Endothelial cell of umbilical vein (primary cell): Measurements from ENCODE around the gene LMNB1. TPM values are rescaled to one million over a fixed set of nuclear protein-coding genes. Genes with fewer than 3 reads are reported as not detected.
A peak's percentile ranks its signal among the peaks of the same experiment; 100 is the strongest.

ENCODE experiments used
- BruUV-seq: library from RNA; stranded (reverse); fragments of 400-500 nt; replicated peaks from 2 replicates; lab custom pipeline; 2021; lab: Mats Ljungman, UMichigan
- CTCF ChIA-PET: fragments of 300-600, 350-600 bp; sonication (Branson Sonifier 250); formaldehyde crosslinking; loops from one replicate; lab custom pipeline; 2021; ENCODE audit warnings: antibody characterized with exemption, inconsistent platforms; lab: Charles Lee
- POLR2A ChIA-PET: fragments of 300-600, 350-600 bp; sonication (Branson Sonifier 250); formaldehyde crosslinking; loops from one replicate; lab custom pipeline; 2021; ENCODE audit warnings: antibody characterized with exemption, inconsistent platforms; lab: Charles Lee
- DNase-seq: peaks from one replicate; pipeline ENCODE4 v3.0.0-alpha.2; 2011; ENCODE audit warnings: low read depth, low spot score
- FAIRE-seq: peaks from 2 replicates; lab custom pipeline; 2011; peaks lifted over from hg19 to GRCh38; lab: Jason Lieb, UNC
- H2AFZ ChIP-seq: 2 replicates; pipeline ENCODE4 v1.6.0; 2012; ENCODE audit warnings: low read depth, low read length, control low read depth, inconsistent platforms
- H3K27ac ChIP-seq: 2 replicates; pipeline ENCODE4 v1.5.1; 2011; ENCODE audit warnings: low read depth, mild to moderate bottlenecking, control low read depth, low read length, moderate library complexity; ENCODE audit not compliant: insufficient read depth
- H3K27me3 ChIP-seq, 2 experiments: 2 replicates each; pipeline versions ENCODE4 v1.6.0 to v1.6.1; 2011; ENCODE audit warnings: low read length in 2 of 2, mixed read lengths in 1 of 2; ENCODE audit not compliant: control insufficient read depth in 2 of 2, insufficient read depth in 2 of 2
- H3K36me3 ChIP-seq, 2 experiments: 2 replicates in 1 of 2; 3 replicates in 1 of 2; pipeline ENCODE4 v1.5.1; 2011; ENCODE audit warnings: low read length in 2 of 2, mild to moderate bottlenecking in 1 of 2, moderate library complexity in 1 of 2; ENCODE audit not compliant: control insufficient read depth in 2 of 2, insufficient read depth in 2 of 2; ENCODE audit errors: extremely low read depth in 1 of 2
- H3K4me1 ChIP-seq: 3 replicates; pipeline ENCODE4 v1.5.1; 2011; ENCODE audit warnings: mild to moderate bottlenecking, low read length; ENCODE audit not compliant: control insufficient read depth, insufficient read depth; ENCODE audit errors: extremely low read depth
- H3K4me2 ChIP-seq: 2 replicates; pipeline ENCODE4 v1.6.1; 2011; ENCODE audit warnings: low read length, control low read depth, mixed read lengths; ENCODE audit not compliant: insufficient read depth
- H3K4me3 ChIP-seq, 3 experiments: fragments of 200-600 bp in 1 of 3; sonication (generic), shearing (Covaris generic) in 1 of 3; replicated peaks in 1 of 3; 2 replicates each; pipeline ENCODE4 v1.5.1; 2011 to 2016; ENCODE audit warnings: control low read depth in 3 of 3, low read length in 3 of 3, mild to moderate bottlenecking in 2 of 3, inconsistent platforms in 1 of 3, low read depth in 1 of 3, moderate library complexity in 1 of 3; ENCODE audit not compliant: insufficient read depth in 1 of 3
- H3K79me2 ChIP-seq: 2 replicates; pipeline ENCODE4 v1.6.0; 2012; ENCODE audit warnings: low read length, inconsistent platforms; ENCODE audit not compliant: control insufficient read depth, insufficient read depth
- H3K9ac ChIP-seq: replicated peaks from 2 replicates; pipeline ENCODE3; 2011; ENCODE audit warnings: low read length, control low read depth; ENCODE audit not compliant: insufficient read depth; ENCODE audit errors: extremely low read depth
- H3K9me1 ChIP-seq: replicated peaks from 3 replicates; pipeline ENCODE4 v1.6.0; 2011; ENCODE audit warnings: mild to moderate bottlenecking, low read length; ENCODE audit not compliant: control insufficient read depth, insufficient read depth; ENCODE audit errors: extremely low read depth
- H3K9me3 ChIP-seq: replicated peaks from 2 replicates; pipeline ENCODE4 v1.5.1; 2012; ENCODE audit warnings: low read length, inconsistent platforms; ENCODE audit not compliant: control insufficient read depth, insufficient read depth
- H4K20me1 ChIP-seq: replicated peaks from 2 replicates; pipeline ENCODE3; 2011; ENCODE audit warnings: mild to moderate bottlenecking, low read length; ENCODE audit not compliant: control insufficient read depth, insufficient read depth; ENCODE audit errors: extremely low read depth
- FOS ChIP-seq: IDR thresholded peaks from 2 replicates; pipeline ENCODE4 v1.6.1; 2011; ENCODE audit warnings: mild to moderate bottlenecking, low read length, moderate library complexity, borderline replicate concordance; ENCODE audit not compliant: insufficient read depth
- dilution Hi-C: fragments of 300-500 bp; cut with MboI; formaldehyde crosslinking; loops from one replicate; pipeline ENCODE4 v1.15.0; 2019; ENCODE audit warnings: low sequenced_read_pairs; ENCODE audit not compliant: extremely low pct_ligation_motif_present
- intact Hi-C: fragments of 100-400 bp; cut with micrococcal nuclease; formaldehyde crosslinking; loops from one replicate; pipeline ENCODE4 v1.10.0; 2022
- polyA plus RNA-seq, 4 experiments: library from polyadenylated mRNA; depleted of rRNA in 3 of 4; stranded (reverse) in 3 of 4; unstranded in 1 of 4; fragments of >200 nt; gene quantifications; 2 replicates each; pipeline versions ENCODE4 v1.2.1 to v1.2.3, GENCODE V29; 2011 to 2012; ENCODE audit warnings: missing spikeins in 1 of 4
- total RNA-seq: library from RNA; stranded (reverse); gene quantifications from 2 replicates; pipeline ENCODE4 v1.2.3, GENCODE V29; 2021
- TF ChIP-seq, protein P1 (sequence below), 2 donors: IDR thresholded peaks; 1 replicate in 1 of 2; 2 replicates in 1 of 2; pipeline ENCODE4 v1.5.1; 2011; ENCODE audit warnings: low read length in 2 of 2, mild to moderate bottlenecking in 2 of 2, moderate library complexity in 2 of 2, control low read depth in 1 of 2, inconsistent platforms in 1 of 2, low read depth in 1 of 2; ENCODE audit not compliant: insufficient read depth in 1 of 2; ENCODE audit errors: extremely low read depth in 1 of 2

Gene LMNB1
- total and polyA plus RNA-seq, 2 donors (not counting 3 experiments of a cell fraction or from before 2014, with no cell fraction given): 45.2 to 144 TPM

DNA sequence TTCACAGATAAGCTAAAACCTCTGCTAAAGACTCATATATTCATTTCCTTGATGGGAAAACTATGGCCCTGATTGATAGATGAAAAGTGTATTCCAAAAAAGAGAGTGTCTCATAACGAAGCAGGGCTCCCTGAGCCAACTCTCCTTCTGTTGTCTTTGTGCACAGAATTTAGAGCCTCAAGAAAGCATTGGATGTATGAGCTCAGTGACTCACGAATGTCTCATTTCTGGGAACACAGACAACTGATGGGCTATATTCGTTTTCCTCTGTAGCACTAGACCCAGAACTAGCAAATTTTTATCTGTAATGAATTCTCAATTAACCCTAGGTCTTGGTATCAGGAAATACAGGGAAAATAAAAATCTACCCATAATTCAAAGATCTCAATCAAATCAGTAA, 88.4 kb downstream of the LMNB1 start:
- FAIRE-seq: peak; percentile 86
- CTCF ChIA-PET: interaction anchor here (0.8 to 1.9 kb wide), 7 partner anchors 18 to 627 kb away, joined by 3 to 8 read pairs (median 4); partner anchors contain the start of gene MARCHF3

More for the DNA sequence above, 88.4 kb downstream of the LMNB1 start:
- H3K9me1 ChIP-seq: no peaks in the 10 kb centered on the region
- H3K4me1 ChIP-seq: peaks cover 14% of the 10 kb centered on the region
- H3K27ac ChIP-seq: no peak overlapping the region
- no peak overlapping the region for H2AFZ ChIP-seq
- no TSS peak for BruUV-seq
- TF ChIP-seq, protein P1, sequence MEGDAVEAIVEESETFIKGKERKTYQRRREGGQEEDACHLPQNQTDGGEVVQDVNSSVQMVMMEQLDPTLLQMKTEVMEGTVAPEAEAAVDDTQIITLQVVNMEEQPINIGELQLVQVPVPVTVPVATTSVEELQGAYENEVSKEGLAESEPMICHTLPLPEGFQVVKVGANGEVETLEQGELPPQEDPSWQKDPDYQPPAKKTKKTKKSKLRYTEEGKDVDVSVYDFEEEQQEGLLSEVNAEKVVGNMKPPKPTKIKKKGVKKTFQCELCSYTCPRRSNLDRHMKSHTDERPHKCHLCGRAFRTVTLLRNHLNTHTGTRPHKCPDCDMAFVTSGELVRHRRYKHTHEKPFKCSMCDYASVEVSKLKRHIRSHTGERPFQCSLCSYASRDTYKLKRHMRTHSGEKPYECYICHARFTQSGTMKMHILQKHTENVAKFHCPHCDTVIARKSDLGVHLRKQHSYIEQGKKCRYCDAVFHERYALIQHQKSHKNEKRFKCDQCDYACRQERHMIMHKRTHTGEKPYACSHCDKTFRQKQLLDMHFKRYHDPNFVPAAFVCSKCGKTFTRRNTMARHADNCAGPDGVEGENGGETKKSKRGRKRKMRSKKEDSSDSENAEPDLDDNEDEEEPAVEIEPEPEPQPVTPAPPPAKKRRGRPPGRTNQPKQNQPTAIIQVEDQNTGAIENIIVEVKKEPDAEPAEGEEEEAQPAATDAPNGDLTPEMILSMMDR (IDR thresholded peaks at IDR 0.05; ENCODE audit: extremely low read depth in 1 of 2, insufficient read depth in 1 of 2, low read depth in 1 of 2, low read length in 2 of 2): no peak
- peak; percentile 65 for TF ChIP-seq FOS
- intact Hi-C loops: loop anchor here (5.0 kb wide), 1 partner anchor 177 kb away; no protein-coding TSS in a partner anchor
- no peak overlapping the region for H3K4me3 ChIP-seq
- no peaks in the 10 kb centered on the region for H3K79me2 ChIP-seq
- H3K4me2 ChIP-seq: no peak overlapping the region
- H3K9me3 ChIP-seq: no peaks in the 10 kb centered on the region
- H4K20me1 ChIP-seq: no peaks in the 10 kb centered on the region
- no peaks in the 10 kb centered on the region for H3K27me3 ChIP-seq
- dilution Hi-C loops: no loop called here
- H3K36me3 ChIP-seq: no peaks in the 10 kb centered on the region
- POLR2A ChIA-PET: no interaction called here
- H3K9ac ChIP-seq: no peak overlapping the region
- DNase-seq: peak; percentile 32
